Measurements from ENCODE around the gene HNMT. TPM values are rescaled to one million over a fixed set of nuclear protein-coding genes. Genes with fewer than 3 reads are reported as not detected.

Gene HNMT
- total RNA-seq, 4 donors from 2014 or later: 7.6 to 21.5 (median 8.8) TPM

DNA sequence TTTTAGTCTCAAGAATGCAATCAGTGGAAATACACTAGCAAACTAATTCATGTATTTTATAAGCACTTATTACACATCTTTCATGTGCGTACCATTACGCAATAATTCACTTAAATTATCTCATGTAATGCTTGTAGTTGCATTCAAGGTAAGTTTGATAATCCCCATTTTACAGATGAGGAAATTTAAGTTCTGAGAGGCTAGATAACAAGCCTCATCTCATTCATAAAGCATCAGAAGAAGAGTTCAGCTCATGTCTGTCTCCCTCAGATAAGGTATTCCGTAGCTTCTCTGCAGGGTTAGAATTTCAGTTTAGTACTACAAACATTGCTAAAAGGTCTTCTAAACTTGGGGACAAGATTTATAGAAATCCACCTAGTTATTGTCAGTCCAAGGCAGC, 47.8 kb downstream of the HNMT start:
- no peaks in the 10 kb centered on the region for H3K9me3 ChIP-seq
- DNase-seq (no peak), ATAC-seq (no peak)
- H3K27ac ChIP-seq: no peak overlapping the region
- no peak overlapping the region for H3K4me3 ChIP-seq
- in situ Hi-C loops (cut with MboI; ENCODE audit: low sequenced_read_pairs in 4 of 4) (no loop called here), intact Hi-C loops (cut with DNase I; ENCODE audit: low total_unique reads) (no loop called here)
- no peaks in the 10 kb centered on the region for H3K27me3 ChIP-seq
- no peaks in the 10 kb centered on the region for H3K4me1 ChIP-seq
- TF ChIP-seq, protein P1, sequence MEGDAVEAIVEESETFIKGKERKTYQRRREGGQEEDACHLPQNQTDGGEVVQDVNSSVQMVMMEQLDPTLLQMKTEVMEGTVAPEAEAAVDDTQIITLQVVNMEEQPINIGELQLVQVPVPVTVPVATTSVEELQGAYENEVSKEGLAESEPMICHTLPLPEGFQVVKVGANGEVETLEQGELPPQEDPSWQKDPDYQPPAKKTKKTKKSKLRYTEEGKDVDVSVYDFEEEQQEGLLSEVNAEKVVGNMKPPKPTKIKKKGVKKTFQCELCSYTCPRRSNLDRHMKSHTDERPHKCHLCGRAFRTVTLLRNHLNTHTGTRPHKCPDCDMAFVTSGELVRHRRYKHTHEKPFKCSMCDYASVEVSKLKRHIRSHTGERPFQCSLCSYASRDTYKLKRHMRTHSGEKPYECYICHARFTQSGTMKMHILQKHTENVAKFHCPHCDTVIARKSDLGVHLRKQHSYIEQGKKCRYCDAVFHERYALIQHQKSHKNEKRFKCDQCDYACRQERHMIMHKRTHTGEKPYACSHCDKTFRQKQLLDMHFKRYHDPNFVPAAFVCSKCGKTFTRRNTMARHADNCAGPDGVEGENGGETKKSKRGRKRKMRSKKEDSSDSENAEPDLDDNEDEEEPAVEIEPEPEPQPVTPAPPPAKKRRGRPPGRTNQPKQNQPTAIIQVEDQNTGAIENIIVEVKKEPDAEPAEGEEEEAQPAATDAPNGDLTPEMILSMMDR (IDR thresholded peaks at IDR 0.05 in 4 of 5, conservative IDR thresholded peaks at IDR 0.05 in 1 of 5): no peak
- TF ChIP-seq POLR2A (IDR thresholded peaks at IDR 0.05): no peak
- no peaks in the 10 kb centered on the region for H3K36me3 ChIP-seq

DNA sequence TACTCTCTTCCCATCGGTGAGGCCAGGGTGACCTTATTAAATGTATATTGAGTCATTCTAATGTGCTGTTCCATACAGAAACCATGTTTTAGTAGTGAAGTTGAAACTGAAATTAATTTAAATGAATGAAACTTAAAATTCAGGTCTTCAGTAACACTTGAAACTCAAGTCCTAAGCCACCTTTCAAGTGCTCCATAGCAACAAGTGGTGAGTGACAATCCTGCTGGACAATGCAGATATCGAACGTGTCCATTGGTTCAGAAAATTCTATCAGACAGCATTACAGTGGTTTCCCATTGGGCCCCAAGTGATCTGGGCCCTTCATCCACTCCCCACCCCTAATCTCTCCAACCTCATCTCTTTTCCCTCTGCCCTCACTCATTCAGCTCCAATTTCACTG, 48.7 kb downstream of the HNMT start:
- TF ChIP-seq, protein P1 (IDR thresholded peaks at IDR 0.05 in 4 of 5, conservative IDR thresholded peaks at IDR 0.05 in 1 of 5): no peak
- TF ChIP-seq POLR2A (IDR thresholded peaks at IDR 0.05): no peak
- intact Hi-C loops (cut with DNase I; ENCODE audit: low total_unique reads) (no loop called here), in situ Hi-C loops (cut with MboI; ENCODE audit: low sequenced_read_pairs in 4 of 4) (no loop called here)
- DNase-seq: no peak
- Histone ChIP-seq H3K9me3 (no peaks in the 10 kb centered on the region), H3K4me3 (no peak overlapping the region), H3K4me1 (no peaks in the 10 kb centered on the region), H3K27ac (no peak overlapping the region), H3K36me3 (no peaks in the 10 kb centered on the region), H3K27me3 (no peaks in the 10 kb centered on the region)
- ATAC-seq: no peak

DNA sequence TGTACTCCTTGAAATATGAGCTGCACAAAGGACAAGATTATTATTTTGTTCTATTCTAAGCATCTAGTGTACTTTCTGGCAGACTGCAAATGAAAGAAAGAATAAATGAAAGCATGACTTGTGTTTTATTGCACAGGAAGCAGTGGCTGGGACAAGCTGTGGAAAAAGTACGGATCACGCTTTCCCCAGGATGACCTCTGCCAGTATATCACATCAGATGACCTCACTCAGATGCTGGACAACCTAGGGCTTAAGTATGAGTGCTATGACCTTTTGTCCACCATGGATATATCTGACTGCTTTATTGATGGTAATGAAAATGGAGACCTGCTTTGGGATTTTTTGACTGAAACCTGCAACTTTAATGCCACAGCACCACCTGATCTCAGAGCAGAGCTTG, 49.4 kb downstream of the HNMT start:
- no peaks in the 10 kb centered on the region for H3K36me3 ChIP-seq
- DNase-seq (no peak), ATAC-seq (no peak)
- no peaks in the 10 kb centered on the region for H3K9me3 ChIP-seq
- no peaks in the 10 kb centered on the region for H3K27me3 ChIP-seq
- H3K4me3 ChIP-seq: no peak overlapping the region
- in situ Hi-C loops (cut with MboI; ENCODE audit: low sequenced_read_pairs in 4 of 4) (no loop called here), intact Hi-C loops (cut with DNase I; ENCODE audit: low total_unique reads) (no loop called here)
- no peak for TF ChIP-seq POLR2A (IDR thresholded peaks at IDR 0.05)
- TF ChIP-seq, protein P1 (IDR thresholded peaks at IDR 0.05 in 4 of 5, conservative IDR thresholded peaks at IDR 0.05 in 1 of 5): no peak
- no peak overlapping the region for H3K27ac ChIP-seq
- no peaks in the 10 kb centered on the region for H3K4me1 ChIP-seq

DNA sequence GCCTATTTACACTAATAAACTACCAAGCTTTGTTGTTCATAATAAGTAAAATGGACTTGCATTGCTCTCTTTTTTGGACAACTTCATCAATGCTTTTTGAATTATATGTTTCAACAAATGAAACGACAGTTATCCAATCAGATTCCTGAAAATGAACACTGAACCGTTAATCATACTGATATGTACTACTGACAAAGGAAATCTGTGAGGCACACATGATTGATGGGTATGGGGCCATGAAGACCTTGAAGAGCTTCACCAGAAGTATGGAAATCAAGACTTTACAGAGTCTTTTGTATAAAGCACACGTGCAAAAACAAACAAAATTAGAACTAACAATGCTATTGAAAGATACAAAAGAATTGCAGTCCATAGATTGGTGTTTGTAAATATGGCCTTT, 51.2 kb downstream of the HNMT start:
- intact Hi-C loops (cut with DNase I; ENCODE audit: low total_unique reads): no loop called here
- no peak for DNase-seq
- no peaks in the 10 kb centered on the region for H3K27me3 ChIP-seq
- no peak for ATAC-seq
- no peaks in the 10 kb centered on the region for H3K9me3 ChIP-seq
- H3K27ac ChIP-seq: no peak overlapping the region
- in situ Hi-C loops (cut with MboI; ENCODE audit: low sequenced_read_pairs in 4 of 4): no loop called here
- no peaks in the 10 kb centered on the region for H3K36me3 ChIP-seq
- TF ChIP-seq, protein P1 (IDR thresholded peaks at IDR 0.05 in 4 of 5, conservative IDR thresholded peaks at IDR 0.05 in 1 of 5): no peak
- no peak for TF ChIP-seq POLR2A (IDR thresholded peaks at IDR 0.05)
- no peaks in the 10 kb centered on the region for H3K4me1 ChIP-seq
- no peak overlapping the region for H3K4me3 ChIP-seq

DNA sequence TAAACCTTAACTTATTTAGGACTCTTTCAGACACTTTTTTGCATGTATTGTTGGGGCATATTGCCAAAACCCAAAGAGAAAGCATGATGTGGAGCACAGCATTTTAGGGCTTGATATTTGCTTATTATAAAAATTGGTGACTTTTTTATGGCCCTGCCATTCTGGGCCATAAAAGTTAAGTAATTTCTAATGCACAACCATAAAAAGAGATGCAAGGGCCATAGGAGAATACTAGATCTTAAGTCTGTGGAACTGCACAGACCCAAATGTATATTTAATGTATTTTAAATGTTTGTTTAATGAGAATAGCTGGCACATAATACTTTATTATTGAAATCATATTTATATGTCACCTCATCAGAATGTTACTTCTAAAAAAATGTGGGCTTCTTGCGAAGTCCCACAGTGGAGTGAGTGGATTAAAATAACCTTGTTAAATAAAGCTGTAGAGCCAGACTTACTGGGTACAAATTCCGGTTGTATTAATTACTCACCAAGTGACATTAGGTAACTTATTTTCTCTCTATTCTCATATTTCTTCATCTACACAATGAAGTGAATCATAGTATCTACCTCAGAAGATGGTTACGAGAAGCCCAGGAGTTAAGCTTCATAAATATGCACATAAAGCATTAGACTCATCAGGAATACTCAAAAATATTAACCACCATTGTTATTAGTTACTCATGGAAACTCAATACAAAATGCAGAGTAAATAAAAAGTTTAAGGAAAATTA, 52.2 kb downstream of the HNMT start:
- Histone ChIP-seq H3K27ac (no peak overlapping the region), H3K27me3 (no peaks in the 10 kb centered on the region), H3K4me3 (no peak overlapping the region), H3K4me1 (no peaks in the 10 kb centered on the region), H3K9me3 (no peaks in the 10 kb centered on the region), H3K36me3 (no peaks in the 10 kb centered on the region)
- in situ Hi-C loops (cut with MboI; ENCODE audit: low sequenced_read_pairs in 4 of 4): no loop called here
- DNase-seq (no peak), ATAC-seq (no peak)
- TF ChIP-seq, protein P1 (IDR thresholded peaks at IDR 0.05 in 4 of 5, conservative IDR thresholded peaks at IDR 0.05 in 1 of 5): no peak
- no peak for TF ChIP-seq POLR2A (IDR thresholded peaks at IDR 0.05)
- intact Hi-C loops (cut with DNase I; ENCODE audit: low total_unique reads): no loop called here

All from gastrocnemius medialis (tissue), 4 donors.